Nephron (organoid): ENCODE data around the gene MTMR1.

Experiments used
- H3K27ac Mint-ChIP-seq, 3 experiments: 2 replicates each; pipeline ENCODE4 v1.8.0; 2020; ENCODE audit warnings: mixed read lengths in 3 of 3, mild to moderate bottlenecking in 2 of 3, moderate library complexity in 1 of 3
- H3K27me3 Mint-ChIP-seq: 2 replicates; pipeline ENCODE4 v1.8.0; 2021; ENCODE audit warnings: low read depth, mild to moderate bottlenecking, moderate library complexity, mixed read lengths
- H3K36me3 Mint-ChIP-seq: 2 replicates; pipeline ENCODE4 v1.8.0; 2020; ENCODE audit warnings: low read depth, mixed read lengths
- H3K4me1 Mint-ChIP-seq: 2 replicates; pipeline ENCODE4 v1.8.0; 2020; ENCODE audit warnings: mixed read lengths
- H3K4me3 Mint-ChIP-seq, 3 experiments: 2 replicates each; pipeline ENCODE4 v1.8.0; 2020; ENCODE audit warnings: mild to moderate bottlenecking in 3 of 3, mixed read lengths in 3 of 3, moderate library complexity in 2 of 3
- H3K9me3 Mint-ChIP-seq: 2 replicates; pipeline ENCODE4 v1.8.0; 2020; ENCODE audit warnings: mixed read lengths
- CTCF ChIP-seq, 3 experiments: fragments of 200-600 bp; sonication (generic); IDR thresholded peaks; one replicate each; pipeline ENCODE4 v1.5.0; 2021; ENCODE audit warnings: antibody characterized with exemption in 3 of 3; ENCODE audit not compliant: unreplicated experiment in 3 of 3

MTMR1 gene

GRCh38 chrX:150768132-150768485, 74.9 kb downstream of the MTMR1 start:
- Mint-ChIP-seq H3K27ac (no peak overlapping the region), H3K36me3 (peaks cover 7% of the 10 kb centered on the region)
- TF ChIP-seq CTCF (IDR thresholded peaks at IDR 0.05; ENCODE audit: unreplicated experiment in 3 of 3): no peak

GRCh38 chrX:150768580-150769190, 75.5 kb downstream of the MTMR1 start:
- no peak overlapping the region for H3K4me3 Mint-ChIP-seq
- no peaks in the 10 kb centered on the region for H3K27me3 Mint-ChIP-seq
- no peak for TF ChIP-seq CTCF (IDR thresholded peaks at IDR 0.05; ENCODE audit: unreplicated experiment in 3 of 3)
- no peak overlapping the region for H3K27ac Mint-ChIP-seq
- peaks cover 7% of the 10 kb centered on the region for H3K36me3 Mint-ChIP-seq
- H3K9me3 Mint-ChIP-seq: peaks cover 10% of the 10 kb centered on the region
- H3K4me1 Mint-ChIP-seq: peaks cover 9% of the 10 kb centered on the region

More at GRCh38 chrX:150768132-150768485, 74.9 kb downstream of the MTMR1 start:
- Mint-ChIP-seq H3K9me3 (peaks cover 10% of the 10 kb centered on the region), H3K4me3 (no peak overlapping the region), H3K4me1 (peaks cover 15% of the 10 kb centered on the region), H3K27me3 (no peaks in the 10 kb centered on the region)

GRCh38 chrX:150769408-150769807, 76.2 kb downstream of the MTMR1 start:
- peaks cover 7% of the 10 kb centered on the region for H3K36me3 Mint-ChIP-seq
- peaks cover 10% of the 10 kb centered on the region for H3K9me3 Mint-ChIP-seq
- peaks cover 5% of the 10 kb centered on the region for H3K4me1 Mint-ChIP-seq
- no peak for TF ChIP-seq CTCF (IDR thresholded peaks at IDR 0.05; ENCODE audit: unreplicated experiment in 3 of 3)
- H3K27ac Mint-ChIP-seq: no peak overlapping the region
- no peaks in the 10 kb centered on the region for H3K27me3 Mint-ChIP-seq
- no peak overlapping the region for H3K4me3 Mint-ChIP-seq

- Mint-ChIP-seq H3K27me3 (no peaks in the 10 kb centered on the region), H3K36me3 (peaks cover 9% of the 10 kb centered on the region), H3K9me3 (peaks cover 12% of the 10 kb centered on the region), H3K4me3 (no peak overlapping the region), H3K4me1 (no peaks in the 10 kb centered on the region), H3K27ac (no peak overlapping the region)
- no peak for TF ChIP-seq CTCF (IDR thresholded peaks at IDR 0.05; ENCODE audit: unreplicated experiment in 3 of 3)
Observed at GRCh38 chrX:150770623-150771022, 77.4 kb downstream of the MTMR1 start.

- Mint-ChIP-seq H3K4me3 (no peak overlapping the region), H3K27ac (no peak overlapping the region), H3K27me3 (no peaks in the 10 kb centered on the region), H3K9me3 (peaks cover 12% of the 10 kb centered on the region), H3K36me3 (peaks cover 9% of the 10 kb centered on the region), H3K4me1 (no peaks in the 10 kb centered on the region)
- TF ChIP-seq CTCF (IDR thresholded peaks at IDR 0.05; ENCODE audit: unreplicated experiment in 3 of 3): no peak
Observed at GRCh38 chrX:150771116-150771515, 77.9 kb downstream of the MTMR1 start.
